H9 (cell line): Measurements from ENCODE around the gene NUDT8. TPM values are rescaled to one million over a fixed set of nuclear protein-coding genes. Genes with fewer than 3 reads are reported as not detected.

Experiments
- DNase-seq: peaks from one replicate; pipeline ENCODE4 v3.0.0-alpha.2; 2017
- H2AFZ ChIP-seq: one replicate; pipeline ENCODE4 v1.6.1; 2013; ENCODE audit warnings: mild to moderate bottlenecking, low read length, control low read depth, moderate library complexity
- H2AK5ac ChIP-seq: 2 replicates; pipeline ENCODE4 v1.6.1; 2013; ENCODE audit warnings: low read length, control low read depth, mixed read lengths; ENCODE audit not compliant: insufficient read length
- H2BK120ac ChIP-seq: one replicate; pipeline ENCODE4 v1.6.1; 2013; ENCODE audit warnings: low read depth, mild to moderate bottlenecking, low read length, control low read depth, inconsistent platforms; ENCODE audit not compliant: poor library complexity, severe bottlenecking
- H2BK12ac ChIP-seq: 2 replicates; pipeline ENCODE4 v1.6.1; 2013; ENCODE audit warnings: low read length, control low read depth, mixed read lengths, low read depth; ENCODE audit not compliant: insufficient read length
- H2BK15ac ChIP-seq: 2 replicates; pipeline ENCODE4 v1.6.1; 2013; ENCODE audit warnings: low read depth, low read length, control low read depth
- H2BK20ac ChIP-seq: one replicate; pipeline ENCODE4 v1.6.1; 2013; ENCODE audit warnings: low read depth, mild to moderate bottlenecking, low read length, control low read depth, inconsistent platforms; ENCODE audit not compliant: poor library complexity, severe bottlenecking
- H2BK5ac ChIP-seq: 2 replicates; pipeline ENCODE4 v1.6.1; 2013; ENCODE audit warnings: low read length, control low read depth, mixed read lengths; ENCODE audit not compliant: insufficient read length
- H3K14ac ChIP-seq: 2 replicates; pipeline ENCODE4 v1.6.1; 2013; ENCODE audit warnings: low read length, control low read depth; ENCODE audit not compliant: insufficient read depth
- H3K18ac ChIP-seq: 2 replicates; pipeline ENCODE4 v1.6.1; 2013; ENCODE audit warnings: low read depth, mild to moderate bottlenecking, mixed read lengths, low read length, control low read depth; ENCODE audit not compliant: insufficient read length
- H3K23ac ChIP-seq: 2 replicates; pipeline ENCODE4 v1.6.1; 2013; ENCODE audit warnings: low read length, control low read depth, mixed read lengths, low read depth; ENCODE audit not compliant: insufficient read length
- H3K23me2 ChIP-seq: 2 replicates; pipeline ENCODE4 v1.6.1; 2013; ENCODE audit warnings: low read depth, mild to moderate bottlenecking, mixed read lengths, low read length, control low read depth; ENCODE audit not compliant: insufficient read length, poor library complexity, severe bottlenecking
- H3K27ac ChIP-seq: 2 replicates; pipeline ENCODE4 v1.5.1; 2013; ENCODE audit warnings: low read length, control low read depth, mixed read lengths, low read depth; ENCODE audit not compliant: insufficient read length
- H3K27me3 ChIP-seq: 2 replicates; pipeline ENCODE4 v1.6.1; 2013; ENCODE audit warnings: low read length, control low read depth, inconsistent platforms; ENCODE audit not compliant: insufficient read depth
- H3K4ac ChIP-seq: 2 replicates; pipeline ENCODE4 v1.6.1; 2013; ENCODE audit warnings: low read depth, mild to moderate bottlenecking, control low read depth, inconsistent platforms, low read length, moderate library complexity
- H3K4me1 ChIP-seq: 2 replicates; pipeline ENCODE4 v1.6.1; 2013; ENCODE audit warnings: low read length, control low read depth, inconsistent platforms; ENCODE audit not compliant: insufficient read depth
- H3K4me2 ChIP-seq: 2 replicates; pipeline ENCODE4 v1.6.1; 2013; ENCODE audit warnings: low read length, control low read depth, mixed read lengths; ENCODE audit not compliant: insufficient read length, insufficient read depth
- H3K56ac ChIP-seq: 2 replicates; pipeline ENCODE4 v1.6.1; 2013; ENCODE audit warnings: low read depth, mild to moderate bottlenecking, mixed read lengths, low read length, control low read depth; ENCODE audit not compliant: insufficient read length
- H3K79me1 ChIP-seq: 2 replicates; pipeline ENCODE4 v1.6.1; 2013; ENCODE audit warnings: low read depth, mild to moderate bottlenecking, moderate library complexity, low read length, control low read depth, inconsistent platforms; ENCODE audit not compliant: insufficient read depth, poor library complexity, severe bottlenecking
- H3K79me2 ChIP-seq: 2 replicates; pipeline ENCODE4 v1.6.1; 2013; ENCODE audit warnings: low read length, control low read depth, inconsistent platforms; ENCODE audit not compliant: insufficient read depth
- H3K9ac ChIP-seq: 2 replicates; pipeline ENCODE4 v1.6.1; 2013; ENCODE audit warnings: low read length, control low read depth, mixed read lengths; ENCODE audit not compliant: insufficient read length; ENCODE audit errors: extremely low read depth
- H3K9me3 ChIP-seq: one replicate; pipeline ENCODE4 v1.6.1; 2013; ENCODE audit warnings: low read depth, low read length, inconsistent platforms; ENCODE audit not compliant: control insufficient read depth
- H3T11ph ChIP-seq: one replicate; pipeline ENCODE4 v1.6.1; 2013; ENCODE audit warnings: mild to moderate bottlenecking, low read length, control low read depth, inconsistent platforms
- H4K20me1 ChIP-seq: one replicate; pipeline ENCODE4 v1.6.1; 2013; ENCODE audit not compliant: control insufficient read depth, insufficient read length, insufficient read depth
- H4K5ac ChIP-seq: 2 replicates; pipeline ENCODE4 v1.6.1; 2013; ENCODE audit warnings: low read depth, mild to moderate bottlenecking, mixed read lengths, low read length, control low read depth; ENCODE audit not compliant: insufficient read length
- H4K8ac ChIP-seq: replicated peaks from 2 replicates; pipeline ENCODE4 v1.6.1; 2013; ENCODE audit warnings: low read length, control low read depth, mixed read lengths, low read depth; ENCODE audit not compliant: insufficient read length
- H4K91ac ChIP-seq: 2 replicates; pipeline ENCODE4 v1.6.1; 2013; ENCODE audit warnings: low read depth, mild to moderate bottlenecking, moderate library complexity, mixed read lengths, low read length, control low read depth; ENCODE audit not compliant: insufficient read length
- H3K27ac Mint-ChIP-seq, 3 experiments: 2 replicates in 2 of 3; 3 replicates in 1 of 3; pipeline ENCODE4 v1.8.0; 2020 to 2021; ENCODE audit warnings: mixed read lengths in 3 of 3, mild to moderate bottlenecking in 1 of 3, moderate library complexity in 1 of 3
- H3K27me3 Mint-ChIP-seq: 2 replicates; pipeline ENCODE4 v1.8.0; 2021; ENCODE audit warnings: low read depth, mild to moderate bottlenecking, moderate library complexity, mixed read lengths
- H3K36me3 Mint-ChIP-seq, 3 experiments: 2 replicates in 2 of 3; 3 replicates in 1 of 3; pipeline ENCODE4 v1.8.0; 2020 to 2021; ENCODE audit warnings: low read depth in 3 of 3, mixed read lengths in 3 of 3; ENCODE audit not compliant: insufficient read depth in 1 of 3
- H3K4me1 Mint-ChIP-seq, 2 experiments: 2 replicates each; pipeline ENCODE4 v1.8.0; 2020; ENCODE audit warnings: mixed read lengths in 2 of 2
- H3K4me3 Mint-ChIP-seq, 2 experiments: 2 replicates in 1 of 2; 3 replicates in 1 of 2; pipeline ENCODE4 v1.8.0; 2020 to 2021; ENCODE audit warnings: mild to moderate bottlenecking in 2 of 2, mixed read lengths in 2 of 2, moderate library complexity in 1 of 2
- H3K9me3 Mint-ChIP-seq, 2 experiments: 2 replicates in 1 of 2; 3 replicates in 1 of 2; pipeline ENCODE4 v1.8.0; 2020; ENCODE audit warnings: mild to moderate bottlenecking in 2 of 2, mixed read lengths in 2 of 2, moderate library complexity in 1 of 2
- CTCF ChIP-seq: fragments of 200-600 bp; sonication (generic); conservative IDR thresholded peaks from 3 replicates; pipeline ENCODE4 v1.8.0; 2021; ENCODE audit warnings: antibody characterized with exemption, mild to moderate bottlenecking
- WGBS: extraction: QIAGEN DNeasy Blood & Tissue Kit; methylation state at CpG from one replicate; pipeline ENCODE4 v1.1.7; 2013; ENCODE audit warnings: missing lambda C conversion rate, low lambda C conversion rate, mixed read lengths; ENCODE audit not compliant: insufficient read length; ENCODE audit errors: extremely low coverage; 5-methylcytosine and 5-hydroxymethylcytosine counted together
- total RNA-seq: library from RNA; stranded (reverse); gene quantifications from 2 replicates; pipeline ENCODE4 v1.2.1, GENCODE V29; 2021

NUDT8 gene
- total RNA-seq, 1 experiment from 2014 or later: 6.5 TPM

DNA sequence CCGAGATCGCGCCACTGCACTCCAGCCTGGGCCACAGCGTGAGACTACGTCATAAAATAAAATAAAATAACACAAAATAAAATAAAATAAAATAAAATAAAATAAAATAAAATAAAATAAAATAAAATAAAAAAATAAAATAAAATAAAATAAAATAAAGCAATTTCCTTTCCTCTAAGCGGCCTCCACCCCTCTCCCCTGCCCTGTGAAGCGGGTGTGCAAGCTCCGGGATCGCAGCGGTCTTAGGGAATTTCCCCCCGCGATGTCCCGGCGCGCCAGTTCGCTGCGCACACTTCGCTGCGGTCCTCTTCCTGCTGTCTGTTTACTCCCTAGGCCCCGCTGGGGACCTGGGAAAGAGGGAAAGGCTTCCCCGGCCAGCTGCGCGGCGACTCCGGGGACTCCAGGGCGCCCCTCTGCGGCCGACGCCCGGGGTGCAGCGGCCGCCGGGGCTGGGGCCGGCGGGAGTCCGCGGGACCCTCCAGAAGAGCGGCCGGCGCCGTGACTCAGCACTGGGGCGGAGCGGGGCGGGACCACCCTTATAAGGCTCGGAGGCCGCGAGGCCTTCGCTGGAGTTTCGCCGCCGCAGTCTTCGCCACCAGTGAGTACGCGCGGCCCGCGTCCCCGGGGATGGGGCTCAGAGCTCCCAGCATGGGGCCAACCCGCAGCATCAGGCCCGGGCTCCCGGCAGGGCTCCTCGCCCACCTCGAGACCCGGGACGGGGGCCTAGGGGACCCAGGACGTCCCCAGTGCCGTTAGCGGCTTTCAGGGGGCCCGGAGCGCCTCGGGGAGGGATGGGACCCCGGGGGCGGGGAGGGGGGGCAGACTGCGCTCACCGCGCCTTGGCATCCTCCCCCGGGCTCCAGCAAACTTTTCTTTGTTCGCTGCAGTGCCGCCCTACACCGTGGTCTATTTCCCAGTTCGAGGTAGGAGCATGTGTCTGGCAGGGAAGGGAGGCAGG is 46.2 kb downstream of the NUDT8 start, which contains the start of gene GSTP1:
GSTP1 (plus strand) TSS at position 566 of the 958 bp plus-strand sequence; CDS start at position 598, 32 bp downstream.
- H2AFZ ChIP-seq: no peak within 1 kb of the TSS

More for the DNA sequence above, 46.2 kb downstream of the NUDT8 start, which contains the start of gene GSTP1:
- TF ChIP-seq CTCF: peak; percentile 89
- no peak within 1 kb of the TSS for H3K23ac ChIP-seq
- no peaks in the 10 kb centered on the region for H3K27me3 ChIP-seq
- no peaks in the 10 kb centered on the region for H3K9me3 ChIP-seq
- peaks cover 5% of the 10 kb centered on the region; the same call in 1 of the 2 replicates for H3K79me2 ChIP-seq
- WGBS: no CpG with 5 or more reads among the region's 81 CpGs
- no peak within 1 kb of the TSS for H2BK15ac ChIP-seq
- peak; percentile 90 for DNase-seq
- Mint-ChIP-seq H3K27me3 (peaks cover 9% of the 10 kb centered on the region), H3K27ac (peak within 1 kb of the TSS; percentile 98 to 99 (median 98)), H3K9me3 (peaks cover 0 to 5% of the 10 kb centered on the region in 2 experiments; a peak in 2 of 5 replicates), H3K4me1 (peaks cover 54 to 60% of the 10 kb centered on the region in 2 experiments), H3K4me3 (peak within 1 kb of the TSS; percentile 84 to 96), H3K36me3 (peaks cover 27 to 43% (median 36%) of the 10 kb centered on the region in 3 experiments)
- no peaks in the 10 kb centered on the region for H4K20me1 ChIP-seq
- peak within 1 kb of the TSS; percentile 83 for H3K18ac ChIP-seq
- H2BK12ac ChIP-seq: no peak within 1 kb of the TSS
- no peak within 1 kb of the TSS for H3K27ac ChIP-seq
- H3K4me2 ChIP-seq: peak within 1 kb of the TSS; percentile 19
- H3K79me1 ChIP-seq: no peaks in the 10 kb centered on the region
- no peak within 1 kb of the TSS for H3T11ph ChIP-seq
- peak within 1 kb of the TSS; percentile 94 for H3K14ac ChIP-seq
- H3K4ac ChIP-seq: peak within 1 kb of the TSS; percentile 55; the same call in 1 of the 2 replicates
- H3K9ac ChIP-seq: peak within 1 kb of the TSS; percentile 85
- H3K56ac ChIP-seq: no peak within 1 kb of the TSS
- H2BK5ac ChIP-seq: no peak within 1 kb of the TSS
- H2BK120ac ChIP-seq: no peak within 1 kb of the TSS
- no peak within 1 kb of the TSS for H2AK5ac ChIP-seq
- no peak within 1 kb of the TSS for H4K8ac ChIP-seq
- H3K4me1 ChIP-seq: peaks cover 3% of the 10 kb centered on the region; the same call in 1 of the 2 replicates
- H2BK20ac ChIP-seq: no peak within 1 kb of the TSS
- H3K23me2 ChIP-seq: peaks cover 8% of the 10 kb centered on the region
- no peak within 1 kb of the TSS for H4K91ac ChIP-seq
- H4K5ac ChIP-seq: no peak within 1 kb of the TSS
